Mesothelial cell of epicardium (in vitro differentiated cells): Measurements from ENCODE around the gene EFNA3. TPM values are rescaled to one million over a fixed set of nuclear protein-coding genes. Genes with fewer than 3 reads are reported as not detected.
A peak's percentile ranks its signal among the peaks of the same experiment; 100 is the strongest.

Experiments
- DNase-seq, 2 experiments: peaks; one replicate each; pipeline ENCODE4 v3.0.0; 2021; ENCODE audit warnings: low spot score in 2 of 2; ENCODE audit not compliant: unreplicated experiment in 2 of 2
- H3K27ac Mint-ChIP-seq: 2 replicates; pipeline ENCODE4 v1.8.0; 2021; ENCODE audit warnings: mixed read lengths
- H3K27me3 Mint-ChIP-seq: 2 replicates; pipeline ENCODE4 v1.8.0; 2021; ENCODE audit warnings: low read depth, mixed read lengths
- H3K36me3 Mint-ChIP-seq: 2 replicates; pipeline ENCODE4 v1.8.0; 2021; ENCODE audit warnings: mixed read lengths
- H3K4me1 Mint-ChIP-seq: 2 replicates; pipeline ENCODE4 v1.8.0; 2021; ENCODE audit warnings: mixed read lengths
- H3K4me3 Mint-ChIP-seq: 2 replicates; pipeline ENCODE4 v1.8.0; 2021; ENCODE audit warnings: mild to moderate bottlenecking, moderate library complexity, mixed read lengths
- H3K9me3 Mint-ChIP-seq: 2 replicates; pipeline ENCODE4 v1.8.0; 2021; ENCODE audit warnings: mixed read lengths
- total RNA-seq: library from RNA; stranded (reverse); gene quantifications from 3 replicates; pipeline ENCODE4 v1.2.1, GENCODE V29; 2021
- TF ChIP-seq, protein P1 (sequence below): fragments of 200-600 bp; sonication (generic); IDR thresholded peaks from one replicate; pipeline ENCODE4 v1.5.0; 2021; ENCODE audit warnings: antibody characterized with exemption; ENCODE audit not compliant: unreplicated experiment

The EFNA3 gene
- total RNA-seq, 1 donor from 2014 or later, result 14.6 TPM

DNA sequence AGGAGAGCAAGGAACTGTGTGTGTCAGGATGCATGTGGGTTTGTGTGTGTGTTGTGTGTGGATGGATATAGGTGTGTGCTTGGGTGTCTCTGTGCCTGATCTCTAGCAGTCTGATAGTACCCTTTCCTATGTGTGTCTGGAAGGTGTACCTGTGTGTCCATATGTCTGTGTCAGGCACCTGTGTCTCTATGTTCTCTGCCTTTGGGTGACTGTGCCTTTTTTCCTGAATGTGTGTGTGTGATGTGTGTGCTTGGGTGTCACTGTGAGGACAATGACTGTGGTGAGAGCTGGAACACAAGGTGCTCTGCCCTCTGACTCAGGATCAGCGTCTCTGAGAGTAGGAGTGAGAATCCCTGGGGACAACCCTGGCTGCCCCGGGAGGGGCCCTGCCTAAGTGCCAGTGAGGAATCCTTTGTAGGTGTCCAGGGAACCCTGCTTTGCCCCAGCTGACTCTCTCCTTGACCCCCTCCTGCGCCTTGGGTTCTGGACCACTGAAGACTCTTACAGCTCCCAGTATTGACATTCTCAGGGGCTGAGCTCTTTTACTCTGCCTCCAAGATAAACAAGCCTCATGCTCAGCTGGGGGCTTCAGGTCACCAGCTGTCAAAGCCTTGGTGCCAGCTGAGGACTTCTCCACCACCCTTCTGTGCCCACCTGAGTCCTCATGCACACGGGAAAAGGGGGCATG lies 735 bp upstream of the EFNA3 start:
- Mint-ChIP-seq H3K27me3 (peaks cover 39% of the 10 kb centered on the region), H3K36me3 (no peaks in the 10 kb centered on the region), H3K4me3 (peak overlapping the region; percentile 81), H3K27ac (no peak overlapping the region), H3K4me1 (peaks cover 30% of the 10 kb centered on the region), H3K9me3 (no peaks in the 10 kb centered on the region)
- no peak for DNase-seq
- TF ChIP-seq, protein P1, sequence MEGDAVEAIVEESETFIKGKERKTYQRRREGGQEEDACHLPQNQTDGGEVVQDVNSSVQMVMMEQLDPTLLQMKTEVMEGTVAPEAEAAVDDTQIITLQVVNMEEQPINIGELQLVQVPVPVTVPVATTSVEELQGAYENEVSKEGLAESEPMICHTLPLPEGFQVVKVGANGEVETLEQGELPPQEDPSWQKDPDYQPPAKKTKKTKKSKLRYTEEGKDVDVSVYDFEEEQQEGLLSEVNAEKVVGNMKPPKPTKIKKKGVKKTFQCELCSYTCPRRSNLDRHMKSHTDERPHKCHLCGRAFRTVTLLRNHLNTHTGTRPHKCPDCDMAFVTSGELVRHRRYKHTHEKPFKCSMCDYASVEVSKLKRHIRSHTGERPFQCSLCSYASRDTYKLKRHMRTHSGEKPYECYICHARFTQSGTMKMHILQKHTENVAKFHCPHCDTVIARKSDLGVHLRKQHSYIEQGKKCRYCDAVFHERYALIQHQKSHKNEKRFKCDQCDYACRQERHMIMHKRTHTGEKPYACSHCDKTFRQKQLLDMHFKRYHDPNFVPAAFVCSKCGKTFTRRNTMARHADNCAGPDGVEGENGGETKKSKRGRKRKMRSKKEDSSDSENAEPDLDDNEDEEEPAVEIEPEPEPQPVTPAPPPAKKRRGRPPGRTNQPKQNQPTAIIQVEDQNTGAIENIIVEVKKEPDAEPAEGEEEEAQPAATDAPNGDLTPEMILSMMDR, result no peak

DNA sequence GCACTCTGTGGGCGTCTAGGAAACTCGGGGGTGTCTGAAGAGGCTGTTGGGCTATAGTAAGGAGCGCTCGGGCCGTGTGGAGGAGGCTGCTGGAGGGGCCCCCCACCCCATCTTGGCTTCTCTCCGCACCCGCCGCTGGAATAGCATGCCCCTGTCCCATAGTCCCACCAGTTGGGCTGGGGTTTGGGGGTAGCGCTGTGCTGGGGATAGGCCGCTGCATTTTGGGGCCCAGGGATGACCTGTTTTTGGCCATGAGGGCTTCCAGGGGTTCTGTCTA lies 511 bp downstream of the EFNA3 start:
- peak overlapping the region; percentile 81 for H3K4me3 Mint-ChIP-seq
- peak overlapping the region; percentile 14 for H3K27ac Mint-ChIP-seq
- peaks cover 43% of the 10 kb centered on the region for H3K27me3 Mint-ChIP-seq
- TF ChIP-seq, protein P1, result no peak
- DNase-seq, result no peak
- H3K9me3 Mint-ChIP-seq, result no peaks in the 10 kb centered on the region
- H3K36me3 Mint-ChIP-seq, result no peaks in the 10 kb centered on the region
- H3K4me1 Mint-ChIP-seq, result peaks cover 38% of the 10 kb centered on the region

DNA sequence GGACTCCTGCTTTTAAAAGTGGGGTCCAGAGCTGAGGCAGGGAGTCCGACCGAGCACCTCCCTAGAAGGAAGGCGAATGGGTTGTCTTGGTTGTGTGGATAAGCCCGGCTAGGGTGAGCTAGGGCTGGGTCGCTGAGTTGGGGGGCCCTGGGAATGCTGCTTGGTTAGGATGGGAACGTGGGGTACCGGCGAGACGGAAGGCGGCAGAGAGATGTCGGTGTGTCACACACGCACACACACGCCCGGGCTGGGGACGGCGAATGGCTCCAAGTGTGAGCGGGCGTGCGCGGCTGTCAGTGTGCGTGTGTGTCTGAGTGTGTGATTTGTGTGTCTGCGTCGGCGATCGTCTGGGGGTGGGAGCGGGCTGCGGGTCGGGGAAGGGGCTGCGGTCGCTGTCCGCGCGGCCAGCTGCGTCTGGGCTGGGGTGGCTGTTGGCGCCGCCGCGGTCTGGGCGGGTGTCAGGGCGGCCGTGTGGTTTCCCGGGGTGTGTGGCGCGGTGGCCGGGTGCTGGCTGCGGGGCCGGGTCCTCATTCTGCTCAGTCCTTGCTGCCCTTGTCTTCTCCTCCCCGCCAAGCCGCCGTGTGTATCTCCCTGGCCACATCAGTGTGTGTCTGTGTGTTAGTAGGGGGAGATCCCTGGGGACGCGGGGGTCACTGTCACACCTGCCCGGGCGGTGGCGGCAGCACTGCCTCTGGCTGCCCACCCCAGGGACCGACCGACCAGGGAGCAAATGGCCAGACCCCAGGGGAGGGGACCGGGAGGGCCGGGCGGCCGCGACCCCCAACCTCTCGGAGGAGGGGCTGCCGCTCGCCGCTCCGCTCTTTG lies 1.1 kb downstream of the EFNA3 start:
- peaks cover 43% of the 10 kb centered on the region for H3K4me1 Mint-ChIP-seq
- peak overlapping the region; percentile 81 for H3K4me3 Mint-ChIP-seq
- peaks cover 43% of the 10 kb centered on the region for H3K27me3 Mint-ChIP-seq
- TF ChIP-seq, protein P1, result no peak
- no peaks in the 10 kb centered on the region for H3K36me3 Mint-ChIP-seq
- peak overlapping the region; percentile 14 for H3K27ac Mint-ChIP-seq
- DNase-seq, result no peak
- H3K9me3 Mint-ChIP-seq, result no peaks in the 10 kb centered on the region

DNA sequence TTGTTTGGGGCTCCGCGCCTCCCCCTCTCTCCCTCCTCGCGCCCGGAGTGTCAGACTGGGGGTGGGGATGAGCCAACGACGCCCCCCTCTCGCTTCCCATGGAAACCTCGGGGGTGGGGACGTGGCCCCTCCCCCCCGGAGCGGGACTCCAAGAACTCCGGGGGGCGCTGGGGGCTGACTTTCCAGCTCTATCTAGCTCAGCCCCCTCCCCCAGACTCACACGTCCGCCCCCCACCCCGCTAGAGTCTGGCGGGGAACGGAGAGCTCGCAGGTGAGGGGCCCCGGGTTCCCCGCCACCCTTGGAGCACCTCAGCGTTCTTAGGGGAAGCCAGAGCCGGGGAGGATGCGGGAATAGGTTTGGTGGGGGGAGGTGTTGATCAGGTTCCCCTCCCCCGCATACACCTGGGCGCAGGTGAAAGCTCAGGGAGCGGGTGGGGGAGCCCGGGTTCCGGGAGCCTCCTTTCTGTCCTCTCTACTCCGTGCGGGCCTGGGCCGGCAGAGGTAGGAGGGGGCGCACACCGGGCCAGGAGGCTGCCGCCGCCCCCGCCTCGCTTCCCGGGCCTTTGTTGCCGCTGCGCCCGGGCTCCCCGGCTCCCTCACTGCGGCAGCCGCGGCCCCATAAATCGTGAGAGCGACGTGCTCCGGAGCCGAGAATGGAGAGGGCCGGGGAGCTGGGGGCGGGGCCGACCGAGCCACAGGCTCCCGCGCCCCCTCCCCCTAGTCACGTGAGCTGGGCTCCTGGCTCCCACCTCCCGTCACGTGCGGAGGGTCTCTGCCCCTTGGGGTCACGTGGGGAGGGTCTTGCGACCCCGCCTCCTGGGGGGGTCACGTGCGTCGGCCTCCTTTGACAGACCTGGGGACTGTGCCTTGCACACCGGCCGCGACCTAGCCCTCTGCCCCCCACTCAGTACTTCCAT lies 1.9 kb downstream of the EFNA3 start:
- H3K27ac Mint-ChIP-seq, result peak overlapping the region; percentile 19
- peaks cover 49% of the 10 kb centered on the region for H3K4me1 Mint-ChIP-seq
- DNase-seq, result peak; percentile 82 to 85
- peak overlapping the region; percentile 81 for H3K4me3 Mint-ChIP-seq
- no peaks in the 10 kb centered on the region for H3K9me3 Mint-ChIP-seq
- no peaks in the 10 kb centered on the region for H3K36me3 Mint-ChIP-seq
- TF ChIP-seq, protein P1, result no peak
- H3K27me3 Mint-ChIP-seq, result peaks cover 42% of the 10 kb centered on the region

DNA sequence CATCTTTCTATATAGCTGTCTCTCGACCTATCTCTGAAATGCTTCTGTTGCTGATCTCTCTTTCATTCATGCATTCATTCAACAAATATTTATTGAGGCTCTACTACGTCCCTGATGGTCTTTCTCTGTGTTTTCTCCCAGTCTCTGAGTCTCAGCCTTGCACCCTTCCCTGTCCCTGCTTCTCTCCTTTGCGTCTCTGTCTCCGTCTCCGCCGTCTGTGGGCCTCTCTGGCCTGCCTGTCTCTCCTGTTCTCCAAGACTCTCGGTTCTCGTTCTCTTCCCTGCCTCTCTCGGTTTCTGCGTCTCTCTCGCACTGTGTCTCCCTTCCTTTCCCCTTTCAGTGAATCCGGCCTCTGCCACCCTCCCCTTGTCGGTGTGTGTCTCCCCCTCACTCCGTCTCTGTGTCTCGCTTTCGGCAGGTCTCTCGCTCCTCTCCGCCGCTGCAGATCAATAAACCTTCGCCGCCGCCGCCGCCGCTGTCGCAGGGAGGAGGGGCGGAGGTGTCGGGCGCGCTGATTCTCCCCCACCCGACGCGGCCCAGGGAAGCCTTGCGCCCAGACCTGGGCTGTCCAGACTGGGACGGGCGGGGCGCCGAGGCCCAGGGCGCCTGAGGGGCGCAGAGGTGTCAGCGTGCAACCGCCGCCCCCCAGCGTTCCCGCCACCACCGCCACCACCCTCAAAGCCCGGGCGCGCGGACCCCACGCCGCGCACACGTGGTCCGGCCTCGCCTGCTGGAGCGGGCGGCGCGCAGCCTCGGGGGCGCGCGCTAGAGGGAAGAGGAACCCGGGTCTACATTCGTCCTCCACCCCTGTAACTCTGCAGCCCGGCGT lies 3.0 kb downstream of the EFNA3 start:
- H3K27me3 Mint-ChIP-seq, result peaks cover 41% of the 10 kb centered on the region
- no peaks in the 10 kb centered on the region for H3K9me3 Mint-ChIP-seq
- no peak for DNase-seq
- peaks cover 53% of the 10 kb centered on the region for H3K4me1 Mint-ChIP-seq
- peak overlapping the region; percentile 81 for H3K4me3 Mint-ChIP-seq
- TF ChIP-seq, protein P1, result no peak
- peak overlapping the region; percentile 32 for H3K27ac Mint-ChIP-seq
- H3K36me3 Mint-ChIP-seq, result no peaks in the 10 kb centered on the region
